Adrenal gland (tissue), 5 donors: ENCODE results near the gene IGSF22.

Experiments
- CTCF ChIP-seq, 6 experiments: fragments of 450-650 bp in 4 of 6; fragments of 200-600 bp in 2 of 6; sonication (generic) in 1 of 6; IDR thresholded peaks; 1 replicate in 5 of 6; 2 replicates in 1 of 6; pipeline versions ENCODE4 v1.5.1 to v1.8.0; 2016 to 2021; ENCODE audit warnings: antibody characterized with exemption in 6 of 6, mild to moderate bottlenecking in 2 of 6, moderate library complexity in 1 of 6
- POLR2A ChIP-seq, 2 donors: fragments of 450-650 bp; IDR thresholded peaks; one replicate each; pipeline ENCODE4 v1.6.1; 2017; ENCODE audit warnings: antibody characterized with exemption in 2 of 2, mild to moderate bottlenecking in 2 of 2, moderate library complexity in 1 of 2
- donor health status: DM: no; HTN: no; CAD: no.

- TF ChIP-seq CTCF (IDR thresholded peaks at IDR 0.05), result no peak
- TF ChIP-seq POLR2A (IDR thresholded peaks at IDR 0.05), result no peak
Observed at GRCh38 chr11:18743900-18744514, 18.0 kb upstream of the IGSF22 start.
